OCI-LY7 (cell line): Measurements from ENCODE around the gene RNASET2. TPM values are rescaled to one million over a fixed set of nuclear protein-coding genes. Genes with fewer than 3 reads are reported as not detected.
"Not testable (repeated sequence)": the region's sequence is repeated elsewhere in the genome, so short reads cannot be mapped to it uniquely, and the experiment has no call there.

ENCODE experiments used
- BruUV-seq: library from RNA; stranded (reverse); fragments of 400-500 nt; replicated peaks from 2 replicates; lab custom pipeline; 2021; lab: Mats Ljungman, UMichigan
- CTCF ChIA-PET: fragments of 300-600 bp; sonication (Branson Sonifier 250); formaldehyde crosslinking; loops from one replicate; lab custom pipeline; 2022; ENCODE audit warnings: antibody characterized with exemption; ENCODE audit not compliant: unreplicated experiment; lab: Charles Lee
- POLR2A ChIA-PET: fragments of 300-600 bp; sonication (Branson Sonifier 250); formaldehyde crosslinking; loops from one replicate; lab custom pipeline; 2022; ENCODE audit warnings: antibody characterized with exemption; lab: Charles Lee
- DNase-seq: peaks from one replicate; pipeline ENCODE4 v3.0.0-alpha.2; 2015; ENCODE audit warnings: low spot score
- H2AFZ ChIP-seq: fragments of 200-600 bp; sonication (generic), shearing (Covaris generic); 2 replicates; pipeline ENCODE4 v1.6.1; 2014; ENCODE audit warnings: mild to moderate bottlenecking, antibody characterized with exemption, low read length, moderate library complexity
- H3K27ac ChIP-seq: fragments of 200-600 bp; sonication (generic); 2 replicates; pipeline ENCODE4 v1.5.1; 2014; ENCODE audit warnings: mixed run types, low read depth, mild to moderate bottlenecking, moderate library complexity, low read length, inconsistent platforms; ENCODE audit not compliant: poor library complexity, severe bottlenecking
- H3K36me3 ChIP-seq: fragments of 200-600 bp; sonication (generic); 2 replicates; pipeline ENCODE4 v1.6.1; 2014; ENCODE audit warnings: mild to moderate bottlenecking, antibody characterized with exemption, low read length, moderate library complexity, mixed read lengths; ENCODE audit not compliant: insufficient read depth
- H3K4me1 ChIP-seq: fragments of 200-600 bp; sonication (generic); 2 replicates; pipeline ENCODE4 v1.5.1; 2014; ENCODE audit warnings: mild to moderate bottlenecking, low read length; ENCODE audit not compliant: insufficient read depth, poor library complexity, severe bottlenecking
- H3K4me2 ChIP-seq: fragments of 200-600 bp; sonication (generic); 2 replicates; pipeline ENCODE4 v1.6.1; 2014; ENCODE audit warnings: mild to moderate bottlenecking, low read length
- H3K4me3 ChIP-seq: fragments of 200-600 bp; sonication (generic); 2 replicates; pipeline ENCODE4 v1.5.1; 2014; ENCODE audit warnings: mild to moderate bottlenecking, low read depth, low read length; ENCODE audit not compliant: poor library complexity, severe bottlenecking
- H3K79me2 ChIP-seq: fragments of 200-600 bp; sonication (generic); 2 replicates; pipeline ENCODE4 v1.6.1; 2016; ENCODE audit warnings: low read depth, mild to moderate bottlenecking, low read length, moderate library complexity, mixed read lengths; ENCODE audit not compliant: insufficient read depth
- H3K9me2 ChIP-seq: fragments of 200-600 bp; sonication (generic); 2 replicates; pipeline ENCODE4 v1.6.1; 2016; ENCODE audit warnings: mild to moderate bottlenecking, low read length, mixed read lengths; ENCODE audit not compliant: insufficient read depth
- H3K9me3 ChIP-seq: fragments of 200-600 bp; sonication (generic); 2 replicates; pipeline ENCODE4 v1.6.1; 2014; ENCODE audit warnings: mild to moderate bottlenecking, mixed run types, low read length, mixed read lengths
- H4K20me1 ChIP-seq: fragments of 200-600 bp; sonication (generic); 2 replicates; pipeline ENCODE4 v1.6.1; 2014; ENCODE audit warnings: mild to moderate bottlenecking, antibody characterized with exemption, low read length, moderate library complexity, mixed read lengths; ENCODE audit not compliant: insufficient read depth
- EZH2phosphoT487 ChIP-seq: fragments of 200-600 bp; sonication (generic); IDR thresholded peaks from 2 replicates; pipeline ENCODE4 v1.6.1; 2018; ENCODE audit warnings: low read depth, borderline replicate concordance, mild to moderate bottlenecking, mixed run types, antibody characterized with exemption, low read length, moderate library complexity, mixed read lengths
- intact Hi-C: fragments of 100-400 bp; cut with micrococcal nuclease; formaldehyde crosslinking; loops from one replicate; pipeline ENCODE4 v1.10.0; 2022; ENCODE audit not compliant: unreplicated experiment
- total RNA-seq, 2 experiments: library from RNA; depleted of rRNA in 1 of 2; stranded (reverse); fragments of >200 nt in 1 of 2; shearing (Covaris generic) in 1 of 2; gene quantifications; 2 replicates each; pipeline ENCODE4 v1.2.3, GENCODE V29; 2014 to 2022
- TF ChIP-seq, protein P1 (sequence below): fragments of 200-600 bp; sonication (generic); conservative IDR thresholded peaks from 2 replicates; pipeline ENCODE4 v1.5.1; 2014; ENCODE audit warnings: mild to moderate bottlenecking, antibody characterized with exemption, low read length, moderate library complexity, mixed read lengths

Gene RNASET2
- total RNA-seq, 2 experiments from 2014 or later = 71.7 to 105 TPM

DNA sequence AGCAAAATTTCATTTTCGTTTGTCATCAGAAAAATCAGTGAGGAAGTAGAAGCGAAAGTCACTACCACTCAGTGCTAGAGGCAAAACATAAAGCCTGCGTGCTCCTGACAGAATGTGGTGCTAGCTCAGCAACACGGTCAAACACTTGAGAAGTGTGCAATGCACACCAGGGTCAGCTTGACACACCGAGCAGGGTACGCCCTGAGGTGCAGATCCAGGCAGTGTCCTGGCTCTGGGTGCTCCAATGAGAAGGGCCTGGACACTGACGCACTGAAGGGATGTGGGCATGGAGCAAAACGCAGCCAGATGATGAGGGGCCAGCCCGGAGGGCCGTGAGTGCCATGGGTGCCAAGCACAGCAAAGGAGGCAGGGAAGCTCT, 5.9 kb downstream of the RNASET2 start:
- Histone ChIP-seq H3K4me2 (peak overlapping the region; percentile 96), H3K4me3 (peak overlapping the region; percentile 64), H3K27ac (peak overlapping the region; percentile 87), H3K36me3 (peaks cover 51% of the 10 kb centered on the region), H3K4me1 (peaks cover 60% of the 10 kb centered on the region), H3K79me2 (peaks cover 39% of the 10 kb centered on the region; the same call in 1 of the 2 replicates), H3K9me3 (no peaks in the 10 kb centered on the region), H4K20me1 (no peaks in the 10 kb centered on the region), H2AFZ (no peak overlapping the region; the same call in 1 of the 2 replicates), H3K9me2 (no peaks in the 10 kb centered on the region)
- ChIA-PET CTCF (interaction anchor here (0.7 kb wide), 1 partner anchor 10 kb away, joined by 4 read pairs; no protein-coding TSS in a partner anchor), POLR2A (interaction anchor here (0.6 to 0.8 kb wide), 2 partner anchors 9 to 743 kb away, joined by 3 read pairs; no protein-coding TSS in a partner anchor)
- DNase-seq = peak; percentile 66
- intact Hi-C loops = loop anchor here (2.0 to 10.0 kb wide), 5 partner anchors 38 to 606 kb away; partner anchors contain the start of gene SFT2D1
- no TSS peak for BruUV-seq
- no peak for TF ChIP-seq EZH2phosphoT487
- TF ChIP-seq, protein P1, sequence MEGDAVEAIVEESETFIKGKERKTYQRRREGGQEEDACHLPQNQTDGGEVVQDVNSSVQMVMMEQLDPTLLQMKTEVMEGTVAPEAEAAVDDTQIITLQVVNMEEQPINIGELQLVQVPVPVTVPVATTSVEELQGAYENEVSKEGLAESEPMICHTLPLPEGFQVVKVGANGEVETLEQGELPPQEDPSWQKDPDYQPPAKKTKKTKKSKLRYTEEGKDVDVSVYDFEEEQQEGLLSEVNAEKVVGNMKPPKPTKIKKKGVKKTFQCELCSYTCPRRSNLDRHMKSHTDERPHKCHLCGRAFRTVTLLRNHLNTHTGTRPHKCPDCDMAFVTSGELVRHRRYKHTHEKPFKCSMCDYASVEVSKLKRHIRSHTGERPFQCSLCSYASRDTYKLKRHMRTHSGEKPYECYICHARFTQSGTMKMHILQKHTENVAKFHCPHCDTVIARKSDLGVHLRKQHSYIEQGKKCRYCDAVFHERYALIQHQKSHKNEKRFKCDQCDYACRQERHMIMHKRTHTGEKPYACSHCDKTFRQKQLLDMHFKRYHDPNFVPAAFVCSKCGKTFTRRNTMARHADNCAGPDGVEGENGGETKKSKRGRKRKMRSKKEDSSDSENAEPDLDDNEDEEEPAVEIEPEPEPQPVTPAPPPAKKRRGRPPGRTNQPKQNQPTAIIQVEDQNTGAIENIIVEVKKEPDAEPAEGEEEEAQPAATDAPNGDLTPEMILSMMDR = no peak

DNA sequence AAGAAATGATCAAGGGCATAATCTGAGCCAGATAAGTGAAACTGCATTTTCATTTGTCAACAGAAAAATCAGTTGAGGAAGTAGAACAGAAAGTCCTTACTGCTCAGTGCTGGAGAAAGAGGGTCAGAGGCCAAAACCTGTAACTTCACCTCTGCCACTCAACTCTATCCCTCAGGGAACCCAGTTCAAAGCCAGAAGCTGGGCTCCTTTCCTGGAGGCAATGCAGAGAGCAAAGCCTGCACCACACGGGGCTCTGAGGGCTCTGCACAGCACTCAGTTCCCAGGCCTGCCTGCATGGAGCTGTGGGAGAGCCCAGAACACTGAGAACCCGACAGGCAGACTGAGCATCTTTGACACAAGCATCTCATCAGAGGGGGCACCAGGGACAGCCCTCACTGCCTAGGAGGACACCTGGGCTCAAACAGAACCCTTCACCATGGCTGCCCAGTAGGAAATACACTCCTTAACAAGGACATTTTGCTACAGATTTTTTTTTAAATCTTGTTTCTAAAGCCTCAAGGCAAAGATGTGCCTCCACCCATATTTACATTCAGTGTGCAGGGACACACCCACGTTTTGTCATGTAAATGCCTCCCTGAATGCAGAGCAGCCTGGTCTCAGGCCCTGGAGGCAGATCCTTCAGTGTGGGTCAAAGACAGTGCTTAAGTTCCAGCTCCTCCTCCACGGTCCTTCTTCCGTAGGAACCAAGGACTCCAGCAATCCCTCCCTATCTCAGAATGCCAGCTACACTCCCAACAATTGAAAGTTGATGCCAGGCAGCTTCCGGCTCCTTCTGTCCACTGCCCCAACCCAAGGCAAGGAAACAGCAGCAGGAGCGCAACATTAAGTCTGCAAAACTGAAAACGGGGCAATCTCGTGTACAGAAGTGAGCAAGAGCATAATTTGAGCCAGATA, 6.6 kb downstream of the RNASET2 start:
- Histone ChIP-seq H4K20me1 (no peaks in the 10 kb centered on the region), H3K36me3 (peaks cover 55% of the 10 kb centered on the region), H3K79me2 (peaks cover 32% of the 10 kb centered on the region; the same call in 1 of the 2 replicates), H2AFZ (no peak overlapping the region; the same call in 1 of the 2 replicates), H3K4me1 (peaks cover 57% of the 10 kb centered on the region), H3K9me2 (no peaks in the 10 kb centered on the region), H3K4me3 (peak overlapping the region; percentile 64), H3K9me3 (no peaks in the 10 kb centered on the region), H3K27ac (peak overlapping the region; percentile 87), H3K4me2 (peak overlapping the region; percentile 96)
- DNase-seq = peak; percentile 38
- CTCF ChIA-PET = interaction anchor here (0.5 to 0.7 kb wide), 4 partner anchors 10 to 602 kb away, joined by 3 to 4 read pairs (median 3); no protein-coding TSS in a partner anchor
- BruUV-seq = no TSS peak
- POLR2A ChIA-PET = interaction anchor here (0.5 to 1.5 kb wide), 4 partner anchors 8 to 742 kb away, joined by 3 to 7 read pairs (median 4); no protein-coding TSS in a partner anchor
- intact Hi-C loops = loop anchor here (2.0 to 10.0 kb wide), 5 partner anchors 39 to 605 kb away; partner anchors contain the start of gene SFT2D1
- no peak for TF ChIP-seq EZH2phosphoT487
- TF ChIP-seq, protein P1 = no peak

DNA sequence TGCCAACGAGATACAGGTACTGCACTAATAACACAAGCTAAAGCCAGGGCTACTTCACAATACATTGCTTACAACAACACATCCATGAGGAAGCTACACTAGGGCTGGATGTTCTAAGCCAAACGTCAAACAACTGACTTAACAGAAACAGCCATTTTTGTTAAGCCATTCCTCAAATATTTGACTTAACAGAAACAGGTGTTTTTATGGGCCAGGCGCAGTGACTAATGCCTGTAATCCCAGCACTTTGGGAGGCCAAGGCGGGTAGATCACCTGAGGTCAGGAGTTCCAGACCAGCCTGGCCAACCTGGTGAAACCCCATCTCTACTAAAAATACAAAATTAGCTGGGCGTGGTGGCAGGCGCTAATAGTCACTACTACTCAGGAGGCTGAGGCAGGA, 7.6 kb downstream of the RNASET2 start:
- intact Hi-C loops = not testable (repeated sequence)
- H3K79me2 ChIP-seq = peaks cover 22% of the 10 kb centered on the region; the same call in 1 of the 2 replicates

More for the DNA sequence above, 7.6 kb downstream of the RNASET2 start:
- not testable (repeated sequence) for DNase-seq, BruUV-seq, H2AFZ ChIP-seq, H3K27ac ChIP-seq, H4K20me1 ChIP-seq, H3K4me2 ChIP-seq, H3K9me3 ChIP-seq, H3K9me2 ChIP-seq, H3K4me3 ChIP-seq
- CTCF ChIA-PET = interaction anchor here (0.6 kb wide), 1 partner anchor 12 kb away, joined by 3 read pairs; no protein-coding TSS in a partner anchor
- Histone ChIP-seq H3K36me3 (peaks cover 60% of the 10 kb centered on the region), H3K4me1 (peaks cover 47% of the 10 kb centered on the region)
- POLR2A ChIA-PET = interaction anchor here (0.6 to 1.5 kb wide), 4 partner anchors 9 to 777 kb away, joined by 3 to 7 read pairs (median 4); no protein-coding TSS in a partner anchor
